Stomach smooth muscle (tissue), 2 donors: ENCODE results near the gene GRIA4.
"Not testable (repeated sequence)": the region's sequence is repeated elsewhere in the genome, so short reads cannot be mapped to it uniquely, and the experiment has no call there.

Source experiments
- H3K27ac ChIP-seq: one replicate; pipeline ENCODE4 v1.7.0; 2013; ENCODE audit warnings: mild to moderate bottlenecking, low read length, inconsistent platforms
- H3K27me3 ChIP-seq, 2 donors: one replicate each; pipeline ENCODE4 v1.7.0; 2013; ENCODE audit warnings: low read length in 2 of 2; ENCODE audit not compliant: insufficient read depth in 2 of 2, control insufficient read depth in 1 of 2
- H3K36me3 ChIP-seq, 2 donors: one replicate each; pipeline ENCODE4 v1.7.0; 2013; ENCODE audit warnings: low read length in 2 of 2; ENCODE audit not compliant: control insufficient read depth in 2 of 2, insufficient read depth in 2 of 2
- H3K4me1 ChIP-seq: one replicate; pipeline ENCODE4 v1.7.0; 2013; ENCODE audit warnings: low read length; ENCODE audit not compliant: control insufficient read depth, insufficient read depth
- H3K4me3 ChIP-seq, 2 donors: one replicate each; pipeline ENCODE4 v1.7.0; 2013; ENCODE audit warnings: low read length in 2 of 2
- H3K9ac ChIP-seq, 2 donors: one replicate each; pipeline ENCODE4 v1.7.0; 2013; ENCODE audit warnings: low read length in 2 of 2, mild to moderate bottlenecking in 1 of 2
- H3K9me3 ChIP-seq, 2 donors: one replicate each; pipeline ENCODE4 v1.7.0; 2013; ENCODE audit warnings: low read length in 2 of 2; ENCODE audit not compliant: control insufficient read depth in 2 of 2
- donor health status: healthy.
- donor health status: Pancreatic carcinoma.

Gene GRIA4

DNA sequence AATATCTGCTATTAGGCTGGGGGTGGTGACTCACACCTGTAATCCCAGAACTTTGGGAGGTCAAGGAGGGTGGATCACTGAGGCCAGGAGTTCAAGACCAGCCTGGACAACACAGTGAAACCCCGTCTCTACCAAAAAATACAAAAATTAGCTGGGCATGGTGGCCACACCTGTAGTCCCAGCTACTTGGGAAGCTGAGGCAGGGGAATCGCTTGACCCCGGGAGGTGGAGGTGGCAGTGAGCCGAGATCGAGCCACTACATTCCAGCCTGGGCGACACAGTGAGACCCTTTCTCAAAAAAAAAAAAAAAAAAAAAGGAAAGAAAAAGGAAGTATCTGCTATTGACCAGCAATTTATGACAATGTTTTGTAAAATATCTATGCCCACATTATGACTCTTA lies 176.0 kb downstream of the GRIA4 start:
- H3K9ac ChIP-seq, H3K27me3 ChIP-seq, H3K36me3 ChIP-seq, H3K4me1 ChIP-seq, H3K9me3 ChIP-seq, H3K27ac ChIP-seq, H3K4me3 ChIP-seq: not testable (repeated sequence)

GRCh38 chr11:105786741-105787140 lies 176.9 kb downstream of the GRIA4 start:
- no peaks in the 10 kb centered on the region for H3K27me3 ChIP-seq
- no peaks in the 10 kb centered on the region for H3K4me1 ChIP-seq
- H3K4me3 ChIP-seq, result no peak overlapping the region
- H3K9me3 ChIP-seq, result no peaks in the 10 kb centered on the region
- H3K9ac ChIP-seq, result no peak overlapping the region
- H3K36me3 ChIP-seq, result no peaks in the 10 kb centered on the region
- no peak overlapping the region for H3K27ac ChIP-seq

GRCh38 chr11:105789579-105790420 lies 179.9 kb downstream of the GRIA4 start:
- no peak overlapping the region for H3K9ac ChIP-seq
- H3K27ac ChIP-seq, result no peak overlapping the region
- H3K4me1 ChIP-seq, result no peaks in the 10 kb centered on the region
- no peak overlapping the region for H3K4me3 ChIP-seq
- no peaks in the 10 kb centered on the region for H3K9me3 ChIP-seq
- no peaks in the 10 kb centered on the region for H3K27me3 ChIP-seq
- no peaks in the 10 kb centered on the region for H3K36me3 ChIP-seq

- no peak overlapping the region for H3K27ac ChIP-seq
These were observed 181.0 kb downstream of the GRIA4 start for GRCh38 chr11:105790840-105791239.

GRCh38 chr11:105793092-105793491 lies 183.2 kb downstream of the GRIA4 start:
- H3K4me1 ChIP-seq, result no peaks in the 10 kb centered on the region
- no peak overlapping the region for H3K4me3 ChIP-seq
- no peaks in the 10 kb centered on the region for H3K27me3 ChIP-seq
- no peak overlapping the region for H3K9ac ChIP-seq
- no peaks in the 10 kb centered on the region for H3K36me3 ChIP-seq
- no peak overlapping the region for H3K27ac ChIP-seq
- no peaks in the 10 kb centered on the region for H3K9me3 ChIP-seq

More at GRCh38 chr11:105790840-105791239, 181.0 kb downstream of the GRIA4 start:
- Histone ChIP-seq H3K9me3 (no peaks in the 10 kb centered on the region), H3K36me3 (no peaks in the 10 kb centered on the region), H3K27me3 (no peaks in the 10 kb centered on the region), H3K4me3 (no peak overlapping the region), H3K4me1 (no peaks in the 10 kb centered on the region), H3K9ac (no peak overlapping the region)

DNA sequence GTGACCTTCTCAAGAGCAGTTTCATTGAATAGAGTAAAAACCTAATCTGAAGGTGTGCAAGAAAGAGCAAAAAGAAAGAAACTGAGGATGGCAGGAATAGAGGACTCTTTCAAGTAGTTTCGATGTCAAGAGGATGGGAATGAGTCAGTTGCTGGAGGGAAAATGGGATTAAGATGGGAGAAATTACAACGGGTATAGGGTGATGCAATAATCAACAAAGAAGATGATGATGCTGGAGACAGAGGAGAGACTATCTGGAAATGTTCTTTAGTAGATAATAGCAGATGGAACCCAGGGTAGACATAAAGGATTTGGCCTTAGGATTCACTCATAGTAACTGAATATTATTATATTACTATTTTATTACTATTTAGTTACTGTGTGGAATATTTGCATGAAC lies 189.4 kb downstream of the GRIA4 start:
- Histone ChIP-seq H3K4me1 (no peaks in the 10 kb centered on the region), H3K4me3 (no peak overlapping the region), H3K27me3 (no peaks in the 10 kb centered on the region), H3K27ac (no peak overlapping the region), H3K9ac (no peak overlapping the region), H3K36me3 (no peaks in the 10 kb centered on the region), H3K9me3 (no peaks in the 10 kb centered on the region)

DNA sequence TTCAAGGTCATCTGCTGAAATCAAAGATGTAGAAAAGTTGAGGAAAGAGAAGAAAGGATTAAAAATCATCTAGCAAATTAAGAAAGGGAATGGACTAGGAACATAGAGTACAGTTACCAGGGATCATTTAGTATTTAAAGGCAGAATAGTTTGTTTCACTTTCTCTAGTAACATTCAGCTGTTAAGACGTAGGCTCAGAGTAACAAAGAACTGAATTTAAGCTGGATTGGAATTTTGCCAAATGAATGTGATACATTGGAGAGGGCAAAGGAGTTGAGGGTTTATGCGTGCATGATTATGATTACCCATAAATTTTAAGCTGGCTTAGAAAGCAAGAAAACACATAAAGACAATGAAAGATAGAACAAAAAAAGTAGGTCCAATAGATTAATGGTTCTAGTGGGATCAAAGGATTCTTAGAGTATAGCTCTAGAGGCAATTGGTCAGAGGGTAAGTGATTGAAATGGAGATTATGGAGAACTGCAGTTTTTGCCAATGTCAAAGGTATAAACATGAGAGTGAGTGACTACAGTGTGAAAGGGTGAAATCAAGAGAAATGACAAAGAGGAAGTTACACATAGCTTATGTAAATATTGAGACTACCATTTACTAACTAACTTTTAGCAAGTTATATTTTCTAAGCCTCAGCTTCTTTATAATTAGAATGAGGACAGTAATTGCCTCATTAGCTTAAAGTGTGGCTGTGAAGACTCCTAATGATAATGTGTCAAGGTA lies 190.0 kb downstream of the GRIA4 start:
- H3K4me3 ChIP-seq, result no peak overlapping the region

DNA sequence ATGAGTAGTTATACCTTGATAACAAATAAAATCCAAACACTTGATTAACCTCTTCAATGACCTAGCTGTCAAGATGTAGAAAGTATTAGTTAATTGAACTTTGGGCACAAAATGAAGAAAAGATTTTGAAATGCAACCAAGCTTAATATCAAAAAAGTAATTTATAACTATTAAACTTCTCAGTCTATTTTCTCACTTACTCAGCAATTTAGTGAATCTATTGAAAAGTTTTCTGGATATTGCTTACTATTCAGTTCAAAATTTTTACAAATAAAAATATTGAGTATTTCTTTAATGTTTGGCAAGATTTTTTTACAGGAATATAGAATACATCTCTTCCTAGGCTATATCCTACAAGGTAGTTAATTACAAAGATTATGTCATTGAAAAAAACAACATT lies 192.5 kb downstream of the GRIA4 start:
- Histone ChIP-seq H3K27me3 (no peaks in the 10 kb centered on the region), H3K36me3 (no peaks in the 10 kb centered on the region), H3K4me1 (no peaks in the 10 kb centered on the region)

More for the DNA sequence above, 190.0 kb downstream of the GRIA4 start:
- H3K36me3 ChIP-seq, result no peaks in the 10 kb centered on the region
- no peaks in the 10 kb centered on the region for H3K27me3 ChIP-seq
- H3K27ac ChIP-seq, result no peak overlapping the region
- no peaks in the 10 kb centered on the region for H3K4me1 ChIP-seq
- no peaks in the 10 kb centered on the region for H3K9me3 ChIP-seq
- no peak overlapping the region for H3K9ac ChIP-seq

GRCh38 chr11:105811242-105811641 lies 201.4 kb downstream of the GRIA4 start:
- H3K27ac ChIP-seq, result no peak overlapping the region
- no peaks in the 10 kb centered on the region for H3K36me3 ChIP-seq
- no peak overlapping the region for H3K4me3 ChIP-seq
- no peak overlapping the region for H3K9ac ChIP-seq
- no peaks in the 10 kb centered on the region for H3K9me3 ChIP-seq
- no peaks in the 10 kb centered on the region for H3K27me3 ChIP-seq
- no peaks in the 10 kb centered on the region for H3K4me1 ChIP-seq

More for the DNA sequence above, 192.5 kb downstream of the GRIA4 start:
- Histone ChIP-seq H3K9ac (no peak overlapping the region), H3K27ac (no peak overlapping the region), H3K4me3 (no peak overlapping the region), H3K9me3 (no peaks in the 10 kb centered on the region)

GRCh38 chr11:105821372-105821771 lies 211.5 kb downstream of the GRIA4 start:
- H3K27ac ChIP-seq, result no peak overlapping the region
- no peaks in the 10 kb centered on the region for H3K36me3 ChIP-seq
- no peaks in the 10 kb centered on the region for H3K9me3 ChIP-seq
- no peak overlapping the region for H3K9ac ChIP-seq
- H3K4me3 ChIP-seq, result no peak overlapping the region
- H3K4me1 ChIP-seq, result no peaks in the 10 kb centered on the region
- H3K27me3 ChIP-seq, result no peaks in the 10 kb centered on the region

- no peak overlapping the region for H3K4me3 ChIP-seq
- no peaks in the 10 kb centered on the region for H3K4me1 ChIP-seq
- H3K9ac ChIP-seq, result no peak overlapping the region
- H3K36me3 ChIP-seq, result no peaks in the 10 kb centered on the region
- no peaks in the 10 kb centered on the region for H3K9me3 ChIP-seq
- H3K27me3 ChIP-seq, result no peaks in the 10 kb centered on the region
- H3K27ac ChIP-seq, result no peak overlapping the region
These were observed 211.9 kb downstream of the GRIA4 start for GRCh38 chr11:105821781-105822180.
